Central memory CD4-positive, alpha-beta T cell (primary cell): Measurements from ENCODE around the gene ANKIB1.

ENCODE experiments used
- DNase-seq: peaks from one replicate; pipeline ENCODE4 v3.0.0; 2022

The ANKIB1 gene

GRCh38 chr7:92268921-92269320 is 23.1 kb downstream of the ANKIB1 start:
- DNase-seq: no peak

GRCh38 chr7:92275327-92275726 is 29.6 kb downstream of the ANKIB1 start:
- no peak for DNase-seq

GRCh38 chr7:92276460-92276864 is 30.7 kb downstream of the ANKIB1 start:
- DNase-seq: no peak

- no peak for DNase-seq
These were observed 33.7 kb downstream of the ANKIB1 start for GRCh38 chr7:92279396-92280031.

GRCh38 chr7:92281031-92281430 is 35.3 kb downstream of the ANKIB1 start:
- DNase-seq: no peak

GRCh38 chr7:92282221-92282814 is 36.5 kb downstream of the ANKIB1 start:
- DNase-seq: no peak

- no peak for DNase-seq
These were observed 37.2 kb downstream of the ANKIB1 start for GRCh38 chr7:92282930-92283329.

GRCh38 chr7:92289321-92289720 is 43.5 kb downstream of the ANKIB1 start:
- no peak for DNase-seq

- no peak for DNase-seq
These were observed 47.2 kb downstream of the ANKIB1 start for GRCh38 chr7:92292981-92293380.

- no peak for DNase-seq
These were observed 48.3 kb downstream of the ANKIB1 start for GRCh38 chr7:92293896-92294590.

- DNase-seq: no peak
These were observed 49.6 kb downstream of the ANKIB1 start for GRCh38 chr7:92295391-92295790.

GRCh38 chr7:92296235-92296634 is 50.5 kb downstream of the ANKIB1 start:
- DNase-seq: no peak

- no peak for DNase-seq
These were observed 51.2 kb downstream of the ANKIB1 start for GRCh38 chr7:92296880-92297445.

- no peak for DNase-seq
These were observed 52.0 kb downstream of the ANKIB1 start for GRCh38 chr7:92297736-92298135.

GRCh38 chr7:92303761-92304160 is 58.0 kb downstream of the ANKIB1 start:
- no peak for DNase-seq

GRCh38 chr7:92304406-92304893 is 58.7 kb downstream of the ANKIB1 start:
- no peak for DNase-seq

GRCh38 chr7:92306153-92306552 is 60.4 kb downstream of the ANKIB1 start:
- no peak for DNase-seq

- DNase-seq: no peak
These were observed 67.3 kb downstream of the ANKIB1 start for GRCh38 chr7:92313055-92313454.

- DNase-seq: no peak
These were observed 73.5 kb downstream of the ANKIB1 start for GRCh38 chr7:92319243-92319642.

- DNase-seq: no peak
These were observed 79.4 kb downstream of the ANKIB1 start for GRCh38 chr7:92325173-92325572.

GRCh38 chr7:92325858-92326257 is 80.1 kb downstream of the ANKIB1 start:
- no peak for DNase-seq

GRCh38 chr7:92330835-92331438 is 85.2 kb downstream of the ANKIB1 start:
- no peak for DNase-seq

GRCh38 chr7:92331508-92331907 is 85.7 kb downstream of the ANKIB1 start:
- no peak for DNase-seq
